ENCODE results near the gene MXD3. TPM values are rescaled to one million over a fixed set of nuclear protein-coding genes. Genes with fewer than 3 reads are reported as not detected.

The MXD3 gene
- total RNA-seq, 2 experiments from 2014 or later: 45.0 to 51.7 TPM

DNA sequence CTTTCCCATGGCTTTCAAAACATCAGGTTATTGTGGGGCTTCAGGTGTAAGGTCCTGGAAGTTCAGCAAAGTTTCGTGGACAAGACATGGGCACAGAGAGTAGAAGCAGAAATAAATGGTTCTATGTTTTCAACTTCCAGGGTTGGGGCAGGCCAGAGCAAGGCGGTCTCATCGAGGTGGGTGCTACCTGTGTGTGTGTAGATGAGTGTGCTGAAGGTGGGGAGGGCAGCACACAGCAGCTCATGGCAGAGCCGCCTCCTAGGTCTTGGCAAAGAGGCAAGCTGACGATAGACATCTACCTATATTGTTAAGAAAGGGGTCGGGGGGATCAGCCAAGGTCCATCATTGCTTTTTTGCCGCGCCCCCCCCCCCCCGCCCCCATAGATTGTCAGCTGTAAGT lies 12.0 kb downstream of the MXD3 start:
- CTCF ChIA-PET: interaction anchor here (3.3 to 6.9 kb wide), 2 partner anchors 10 to 186 kb away, joined by 22 to 36 read pairs; no protein-coding TSS in a partner anchor
- no peaks in the 10 kb centered on the region for H3K27me3 Mint-ChIP-seq (ENCODE audit: low read depth)

DNA sequence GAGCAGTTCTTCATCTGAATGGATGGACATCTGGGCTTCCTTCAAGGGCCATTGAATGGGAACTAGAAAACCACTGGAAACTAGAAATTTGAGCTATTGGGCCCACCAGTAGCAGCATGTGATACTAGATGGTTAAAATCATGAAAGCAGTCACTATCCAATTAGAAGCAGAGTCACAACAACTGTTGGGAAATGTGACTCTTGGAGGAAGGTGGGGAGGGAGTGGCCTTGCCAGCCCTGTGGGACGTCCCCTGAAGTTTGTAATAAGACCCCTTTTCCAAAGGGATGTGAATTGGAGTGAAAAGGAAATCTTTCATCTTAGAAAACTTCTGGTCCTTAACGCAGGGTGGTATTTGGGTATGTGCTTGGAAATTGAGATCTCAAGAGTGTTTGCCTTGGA lies 13.8 kb downstream of the MXD3 start:
- no peaks in the 10 kb centered on the region for H3K27me3 Mint-ChIP-seq (ENCODE audit: low read depth)
- H3K4me1 Mint-ChIP-seq (ENCODE audit: low read depth): peaks cover 56% of the 10 kb centered on the region
- DNase-seq: no peak
- peaks cover 19% of the 10 kb centered on the region for H3K36me3 Mint-ChIP-seq (ENCODE audit: low read depth)
- CTCF ChIA-PET: interaction anchor here (1.2 to 6.9 kb wide), 3 partner anchors 12 to 184 kb away, joined by 4 to 36 read pairs (median 22); no protein-coding TSS in a partner anchor
- H3K4me3 Mint-ChIP-seq: no peak overlapping the region
- H3K27ac Mint-ChIP-seq: no peak overlapping the region
- H3K9me3 Mint-ChIP-seq: no peaks in the 10 kb centered on the region
- intact Hi-C loops (cut with micrococcal nuclease): no loop called here

More for the DNA sequence above, 12.0 kb downstream of the MXD3 start:
- H3K27ac Mint-ChIP-seq: peak overlapping the region; percentile 63
- no peak overlapping the region for H3K4me3 Mint-ChIP-seq
- H3K36me3 Mint-ChIP-seq (ENCODE audit: low read depth): peaks cover 19% of the 10 kb centered on the region
- no peak for DNase-seq
- intact Hi-C loops (cut with micrococcal nuclease): no loop called here
- H3K4me1 Mint-ChIP-seq (ENCODE audit: low read depth): peaks cover 64% of the 10 kb centered on the region
- H3K9me3 Mint-ChIP-seq: no peaks in the 10 kb centered on the region

DNA sequence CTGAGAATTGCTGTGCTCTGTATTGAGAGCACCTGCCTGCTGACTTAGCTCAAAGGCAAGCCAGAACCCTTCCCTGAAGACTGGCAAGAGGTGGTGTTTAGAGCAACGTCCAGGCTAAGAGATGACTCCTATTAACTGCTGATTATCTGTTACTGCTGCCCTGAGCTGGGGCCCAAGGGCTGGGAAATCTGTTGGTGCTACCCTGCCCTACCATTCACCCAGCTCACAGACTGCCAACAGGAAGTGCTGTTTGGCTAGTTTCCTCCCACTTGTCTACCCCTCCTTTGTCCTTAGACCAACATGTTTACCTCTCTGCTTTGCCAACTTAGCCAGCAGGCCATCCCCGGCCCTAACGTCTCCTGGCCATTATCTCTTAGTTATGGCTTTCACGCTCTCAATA lies 15.1 kb downstream of the MXD3 start:
- Mint-ChIP-seq H3K36me3 (ENCODE audit: low read depth) (peaks cover 30% of the 10 kb centered on the region), H3K27me3 (ENCODE audit: low read depth) (no peaks in the 10 kb centered on the region), H3K27ac (peak overlapping the region; percentile 54), H3K9me3 (no peaks in the 10 kb centered on the region), H3K4me3 (no peak overlapping the region), H3K4me1 (ENCODE audit: low read depth) (peaks cover 46% of the 10 kb centered on the region)
- no peak for DNase-seq
- intact Hi-C loops (cut with micrococcal nuclease): no loop called here
- CTCF ChIA-PET: interaction anchor here (1.2 to 6.9 kb wide), 2 partner anchors 22 to 183 kb away, joined by 4 to 36 read pairs; no protein-coding TSS in a partner anchor

DNA sequence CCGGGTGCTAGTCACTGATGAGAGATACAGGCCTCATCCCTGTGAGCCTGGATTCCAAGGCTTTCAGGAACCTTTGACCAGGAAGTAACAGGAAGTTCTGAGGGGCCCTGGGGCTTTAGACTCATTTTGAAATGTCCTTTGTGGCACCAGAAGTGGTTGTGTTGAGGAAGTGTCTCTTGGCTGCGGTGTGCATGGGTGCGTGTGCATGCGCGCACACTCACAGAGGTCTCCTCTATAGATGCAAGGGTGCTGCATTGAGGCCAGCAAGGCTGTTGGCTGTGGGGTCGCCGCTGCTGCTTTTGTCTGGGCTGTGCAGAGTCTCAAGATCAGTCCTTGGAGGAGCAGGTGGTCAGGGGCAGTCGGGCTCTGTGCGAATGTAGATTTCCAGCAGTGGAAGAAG lies 15.8 kb downstream of the MXD3 start:
- Mint-ChIP-seq H3K36me3 (ENCODE audit: low read depth) (peaks cover 31% of the 10 kb centered on the region), H3K4me3 (no peak overlapping the region)

GRCh38 chr5:177294632-177295031 lies 17.1 kb downstream of the MXD3 start:
- Mint-ChIP-seq H3K36me3 (ENCODE audit: low read depth) (peaks cover 34% of the 10 kb centered on the region), H3K4me1 (ENCODE audit: low read depth) (peaks cover 28% of the 10 kb centered on the region)

More for the DNA sequence above, 15.8 kb downstream of the MXD3 start:
- intact Hi-C loops (cut with micrococcal nuclease): no loop called here
- H3K27me3 Mint-ChIP-seq (ENCODE audit: low read depth): no peaks in the 10 kb centered on the region
- peaks cover 39% of the 10 kb centered on the region for H3K4me1 Mint-ChIP-seq (ENCODE audit: low read depth)
- CTCF ChIA-PET: interaction anchor here (6.9 kb wide), 1 partner anchor 182 kb away, joined by 36 read pairs; no protein-coding TSS in a partner anchor
- H3K9me3 Mint-ChIP-seq: no peaks in the 10 kb centered on the region
- H3K27ac Mint-ChIP-seq: peak overlapping the region; percentile 50
- no peak for DNase-seq

GRCh38 chr5:177293819-177294581 lies 17.7 kb downstream of the MXD3 start:
- no peaks in the 10 kb centered on the region for H3K27me3 Mint-ChIP-seq (ENCODE audit: low read depth)
- DNase-seq: no peak
- no peaks in the 10 kb centered on the region for H3K9me3 Mint-ChIP-seq
- no peak overlapping the region for H3K27ac Mint-ChIP-seq
- no peak overlapping the region for H3K4me3 Mint-ChIP-seq
- CTCF ChIA-PET: interaction anchor here (0.6 kb wide), 1 partner anchor 41 kb away, joined by 3 read pairs; no protein-coding TSS in a partner anchor
- intact Hi-C loops (cut with micrococcal nuclease): no loop called here
- peaks cover 37% of the 10 kb centered on the region for H3K36me3 Mint-ChIP-seq (ENCODE audit: low read depth)
- H3K4me1 Mint-ChIP-seq (ENCODE audit: low read depth): peaks cover 25% of the 10 kb centered on the region

More at GRCh38 chr5:177294632-177295031, 17.1 kb downstream of the MXD3 start:
- intact Hi-C loops (cut with micrococcal nuclease): no loop called here
- no peak for DNase-seq
- CTCF ChIA-PET: interaction anchor here (0.6 to 0.7 kb wide), 2 partner anchors 42 to 184 kb away, joined by 3 read pairs; no protein-coding TSS in a partner anchor
- no peaks in the 10 kb centered on the region for H3K9me3 Mint-ChIP-seq
- H3K4me3 Mint-ChIP-seq: no peak overlapping the region
- no peak overlapping the region for H3K27ac Mint-ChIP-seq
- no peaks in the 10 kb centered on the region for H3K27me3 Mint-ChIP-seq (ENCODE audit: low read depth)

DNA sequence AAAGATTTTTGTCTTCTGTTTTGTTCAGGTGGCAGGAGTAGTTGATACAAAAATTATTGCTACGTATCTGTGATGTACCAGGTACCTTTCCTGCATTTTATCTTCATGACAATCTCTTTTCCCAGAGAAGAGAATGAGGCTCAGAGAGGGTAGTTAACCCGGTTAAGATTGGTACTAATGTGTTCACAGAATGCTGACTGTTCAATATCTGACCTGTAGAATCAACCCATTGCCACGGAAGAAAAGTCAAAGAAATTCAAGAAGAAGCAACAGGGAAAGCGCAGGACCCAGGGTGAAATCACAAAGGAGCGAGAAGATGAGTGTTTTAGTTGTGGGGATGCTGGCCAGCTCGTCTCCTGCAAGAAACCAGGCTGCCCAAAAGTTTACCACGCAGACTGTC lies 20.0 kb downstream of the MXD3 start:
- H3K36me3 Mint-ChIP-seq (ENCODE audit: low read depth): peaks cover 44% of the 10 kb centered on the region
- no peak overlapping the region for H3K27ac Mint-ChIP-seq
- H3K9me3 Mint-ChIP-seq: no peaks in the 10 kb centered on the region
- H3K4me1 Mint-ChIP-seq (ENCODE audit: low read depth): peaks cover 22% of the 10 kb centered on the region
- intact Hi-C loops (cut with micrococcal nuclease): no loop called here
- H3K4me3 Mint-ChIP-seq: no peak overlapping the region
- DNase-seq: no peak
- CTCF ChIA-PET: no interaction called here
- no peaks in the 10 kb centered on the region for H3K27me3 Mint-ChIP-seq (ENCODE audit: low read depth)

DNA sequence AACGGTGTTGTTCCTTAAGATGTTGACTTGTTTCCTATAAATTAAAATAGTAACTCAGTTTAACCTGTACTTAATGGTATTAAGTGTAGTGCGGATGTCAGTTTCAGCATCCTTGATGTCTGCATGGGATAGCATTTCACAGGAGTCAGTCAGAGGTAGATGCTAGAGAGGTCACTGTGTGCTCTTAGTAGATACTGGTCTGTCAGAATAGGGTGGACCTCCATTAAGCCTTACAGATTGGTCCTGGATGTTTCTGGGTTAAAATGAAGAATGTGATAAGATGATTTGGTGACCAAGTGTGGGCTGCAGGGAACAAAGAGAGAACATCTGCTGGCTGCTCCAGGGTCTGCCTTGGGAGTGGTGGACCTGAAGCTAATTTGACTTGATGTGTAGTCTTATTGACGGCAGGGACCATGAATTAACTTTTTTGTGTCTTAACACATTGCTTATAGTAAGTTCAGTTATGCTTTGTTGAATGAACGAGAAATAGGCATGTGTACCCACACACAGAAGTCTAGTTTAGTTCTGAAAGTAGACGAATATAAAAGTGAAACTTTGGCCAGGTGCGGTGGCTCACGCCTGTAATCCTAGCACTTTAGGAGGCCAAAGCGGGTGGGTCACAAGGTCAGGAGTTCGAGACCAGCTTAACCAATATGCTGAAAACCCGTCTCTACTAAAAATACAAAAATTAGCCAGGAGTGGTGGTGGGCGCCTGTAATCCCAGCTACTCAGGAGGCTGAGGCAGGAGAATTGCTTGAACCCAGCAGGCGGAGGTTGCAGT lies 20.7 kb downstream of the MXD3 start:
- Mint-ChIP-seq H3K4me3 (no peak overlapping the region), H3K36me3 (ENCODE audit: low read depth) (peaks cover 45% of the 10 kb centered on the region)

GRCh38 chr5:177288191-177288590 lies 23.5 kb downstream of the MXD3 start:
- CTCF ChIA-PET: no interaction called here
- H3K4me3 Mint-ChIP-seq: no peak overlapping the region
- H3K27ac Mint-ChIP-seq: no peak overlapping the region
- H3K9me3 Mint-ChIP-seq: no peaks in the 10 kb centered on the region
- intact Hi-C loops (cut with micrococcal nuclease): no loop called here
- H3K27me3 Mint-ChIP-seq (ENCODE audit: low read depth): no peaks in the 10 kb centered on the region
- peaks cover 33% of the 10 kb centered on the region for H3K36me3 Mint-ChIP-seq (ENCODE audit: low read depth)
- H3K4me1 Mint-ChIP-seq (ENCODE audit: low read depth): no peaks in the 10 kb centered on the region
- no peak for DNase-seq

More for the DNA sequence above, 20.7 kb downstream of the MXD3 start:
- Mint-ChIP-seq H3K27me3 (ENCODE audit: low read depth) (no peaks in the 10 kb centered on the region), H3K9me3 (no peaks in the 10 kb centered on the region), H3K4me1 (ENCODE audit: low read depth) (peaks cover 15% of the 10 kb centered on the region), H3K27ac (no peak overlapping the region)
- intact Hi-C loops (cut with micrococcal nuclease): no loop called here
- DNase-seq: no peak
- CTCF ChIA-PET: no interaction called here

DNA sequence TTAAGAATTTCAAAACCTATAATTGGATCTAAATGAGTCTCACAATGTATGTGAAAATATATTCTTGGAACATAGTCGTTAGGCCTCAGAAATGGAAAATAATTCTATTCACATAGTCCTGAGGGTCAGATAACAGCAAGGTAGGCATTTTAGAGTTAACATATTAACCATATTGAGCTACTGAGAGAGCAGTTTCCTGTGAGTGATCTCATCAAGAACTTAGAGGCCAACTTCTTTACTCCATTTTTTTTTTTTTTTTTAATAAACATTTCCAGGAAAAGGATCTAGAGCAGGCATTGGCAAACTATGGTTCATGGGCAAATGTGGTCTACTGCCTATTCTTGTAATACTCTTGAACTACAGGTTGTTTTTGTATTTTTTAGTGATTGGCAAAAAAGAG lies 34.8 kb downstream of the MXD3 start:
- CTCF ChIA-PET: no interaction called here
- no peak for DNase-seq
- peaks cover 6% of the 10 kb centered on the region for H3K4me1 Mint-ChIP-seq (ENCODE audit: low read depth)
- no peaks in the 10 kb centered on the region for H3K27me3 Mint-ChIP-seq (ENCODE audit: low read depth)
- H3K4me3 Mint-ChIP-seq: no peak overlapping the region
- peak overlapping the region; percentile 20 for H3K27ac Mint-ChIP-seq
- H3K9me3 Mint-ChIP-seq: no peaks in the 10 kb centered on the region
- intact Hi-C loops (cut with micrococcal nuclease): no loop called here
- H3K36me3 Mint-ChIP-seq (ENCODE audit: low read depth): peaks cover 22% of the 10 kb centered on the region

DNA sequence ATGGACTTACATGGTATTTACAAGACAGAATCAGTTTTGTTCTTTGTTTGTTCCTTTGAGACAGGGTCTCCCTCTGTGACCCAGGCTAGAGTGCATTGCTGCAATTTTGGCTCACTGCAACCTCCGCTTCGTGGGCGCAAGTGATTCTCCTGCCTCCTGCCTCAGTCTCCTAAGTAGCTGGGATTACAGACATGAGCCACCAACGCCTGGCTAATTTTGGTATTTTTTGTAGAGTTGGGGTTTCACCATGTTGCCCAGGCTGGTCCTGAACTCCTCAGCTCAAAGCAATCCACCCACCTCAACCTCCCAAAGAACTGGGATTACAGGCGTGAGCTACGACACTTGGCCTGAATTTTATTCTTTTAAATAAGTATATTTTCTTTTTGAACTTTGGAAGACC lies 35.8 kb downstream of the MXD3 start:
- Mint-ChIP-seq H3K27ac (no peak overlapping the region), H3K9me3 (no peaks in the 10 kb centered on the region), H3K4me3 (no peak overlapping the region), H3K36me3 (ENCODE audit: low read depth) (peaks cover 24% of the 10 kb centered on the region), H3K4me1 (ENCODE audit: low read depth) (peaks cover 6% of the 10 kb centered on the region), H3K27me3 (ENCODE audit: low read depth) (no peaks in the 10 kb centered on the region)
- CTCF ChIA-PET: interaction anchor here (1.0 kb wide), 1 partner anchor 34 kb away, joined by 3 read pairs; no protein-coding TSS in a partner anchor
- DNase-seq: no peak
- intact Hi-C loops (cut with micrococcal nuclease): no loop called here

GRCh38 chr5:177271113-177271512 lies 40.6 kb downstream of the MXD3 start:
- H3K36me3 Mint-ChIP-seq (ENCODE audit: low read depth): peaks cover 13% of the 10 kb centered on the region
- no peak for DNase-seq
- CTCF ChIA-PET: interaction anchor here (0.6 to 1.6 kb wide), 4 partner anchors 37 to 611 kb away, joined by 3 to 6 read pairs (median 4); no protein-coding TSS in a partner anchor
- no peaks in the 10 kb centered on the region for H3K9me3 Mint-ChIP-seq
- intact Hi-C loops (cut with micrococcal nuclease): no loop called here
- no peaks in the 10 kb centered on the region for H3K27me3 Mint-ChIP-seq (ENCODE audit: low read depth)
- no peak overlapping the region for H3K4me3 Mint-ChIP-seq
- H3K4me1 Mint-ChIP-seq (ENCODE audit: low read depth): no peaks in the 10 kb centered on the region
- H3K27ac Mint-ChIP-seq: no peak overlapping the region
